Gastrocnemius medialis (tissue), 4 donors: Measurements from ENCODE around the gene MAB21L3. TPM values are rescaled to one million over a fixed set of nuclear protein-coding genes. Genes with fewer than 3 reads are reported as not detected.

Experiments
- ATAC-seq, 2 donors: fragments of 150-250 bp; one replicate each; pipeline ENCODE4 v1.9.1; 2016
- DNase-seq, 2 donors: peaks; one replicate each; pipeline ENCODE4 v3.0.0-alpha.2; 2019
- H3K27ac ChIP-seq, 4 donors: fragments of 200-600 bp; sonication (generic); 1 replicate in 1 of 4; 2 replicates in 3 of 4; pipeline ENCODE4 v1.5.1; 2016 to 2018; ENCODE audit warnings: mild to moderate bottlenecking in 2 of 4, moderate library complexity in 1 of 4
- H3K27me3 ChIP-seq, 3 donors: fragments of 200-600 bp; sonication (generic) in 2 of 3; 1 replicate in 1 of 3; 2 replicates in 2 of 3; pipeline versions ENCODE4 v1.5.1 to v1.6.0; 2016 to 2019; ENCODE audit warnings: mild to moderate bottlenecking in 1 of 3, moderate library complexity in 1 of 3
- H3K36me3 ChIP-seq, 2 donors: fragments of 200-600 bp; sonication (generic) in 1 of 2; one replicate each; pipeline ENCODE4 v1.5.1; 2017 to 2018
- H3K4me1 ChIP-seq, 2 donors: fragments of 200-600 bp; sonication (generic) in 1 of 2; one replicate each; pipeline ENCODE4 v1.5.1; 2016 to 2017; ENCODE audit warnings: mild to moderate bottlenecking in 2 of 2
- H3K4me3 ChIP-seq, 4 donors: fragments of 200-600 bp; sonication (generic) in 3 of 4; 1 replicate in 1 of 4; 2 replicates in 3 of 4; pipeline ENCODE4 v1.5.1; 2016 to 2019; ENCODE audit warnings: mild to moderate bottlenecking in 2 of 4
- H3K9me3 ChIP-seq, 3 donors: fragments of 200-600 bp; sonication (generic) in 2 of 3; 1 replicate in 1 of 3; 2 replicates in 2 of 3; pipeline ENCODE4 v1.5.1; 2016 to 2019
- POLR2A ChIP-seq, 2 donors: fragments of 450-650 bp; IDR thresholded peaks; one replicate each; pipeline ENCODE4 v1.6.1; 2017; ENCODE audit warnings: antibody characterized with exemption in 2 of 2, mild to moderate bottlenecking in 2 of 2, moderate library complexity in 2 of 2
- in situ Hi-C, 4 donors: fragments of 200-750 bp; cut with MboI; loops; one replicate each; pipeline versions ENCODE4 v1.15.0 to v1.8.0; 2017; ENCODE audit warnings: low sequenced_read_pairs in 4 of 4
- intact Hi-C: fragments of 100-400 bp; cut with DNase I; formaldehyde crosslinking; loops from one replicate; pipeline ENCODE4 v1.15.1; 2023; ENCODE audit warnings: low total_unique reads
- total RNA-seq, 4 donors: library from RNA; depleted of rRNA; stranded (reverse); fragments of >200 nt; gene quantifications; one replicate each; pipeline versions ENCODE4 v1.1.0 to v1.2.3, GENCODE V29; 2016
- TF ChIP-seq, protein P1 (sequence below), 5 experiments: fragments of 450-650 bp in 3 of 5; fragments of 200-600 bp in 2 of 5; sonication (generic) in 2 of 5; IDR thresholded peaks in 4 of 5; conservative IDR thresholded peaks in 1 of 5; 1 replicate in 4 of 5; 2 replicates in 1 of 5; pipeline ENCODE4 v1.5.1; 2016 to 2019; ENCODE audit warnings: antibody characterized with exemption in 5 of 5, mild to moderate bottlenecking in 3 of 5, moderate library complexity in 3 of 5

Gene MAB21L3
- total RNA-seq, 4 donors from 2014 or later = 0.07 to 2.0 (median 0.16) TPM; not detected in 1

DNA sequence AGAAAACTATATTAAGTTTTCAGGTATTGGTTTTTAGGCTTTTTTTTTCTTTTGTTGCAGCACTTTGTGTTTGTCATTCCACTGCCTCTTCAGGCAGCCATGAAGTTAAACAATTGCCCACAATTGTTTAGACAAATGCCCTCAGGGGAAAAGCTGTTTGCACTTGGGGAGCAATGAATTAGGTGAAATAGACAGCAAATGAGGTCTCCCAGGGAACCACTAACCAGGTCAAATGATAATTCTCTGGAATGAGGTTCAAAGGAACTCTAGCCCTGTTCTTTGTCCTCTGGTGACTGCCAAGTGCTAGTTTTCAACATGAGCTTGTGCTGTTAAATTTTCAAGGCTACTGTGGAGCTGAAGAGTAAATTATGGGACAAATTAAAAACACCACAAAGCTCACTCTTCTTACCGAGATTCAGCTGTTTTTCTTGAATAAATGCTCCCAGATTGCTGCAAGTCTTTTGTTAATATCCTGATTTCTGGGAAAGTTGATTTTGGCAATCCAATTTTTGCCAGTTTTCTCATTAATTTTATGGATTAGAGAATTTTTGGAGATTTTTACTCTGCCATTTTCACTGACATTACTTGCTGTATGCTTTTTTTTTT is 15.1 kb upstream of the MAB21L3 start:
- Histone ChIP-seq H3K27ac (no peak overlapping the region), H3K36me3 (no peaks in the 10 kb centered on the region), H3K9me3 (no peaks in the 10 kb centered on the region), H3K4me1 (no peaks in the 10 kb centered on the region), H3K4me3 (no peak overlapping the region), H3K27me3 (no peaks in the 10 kb centered on the region)
- TF ChIP-seq, protein P1, sequence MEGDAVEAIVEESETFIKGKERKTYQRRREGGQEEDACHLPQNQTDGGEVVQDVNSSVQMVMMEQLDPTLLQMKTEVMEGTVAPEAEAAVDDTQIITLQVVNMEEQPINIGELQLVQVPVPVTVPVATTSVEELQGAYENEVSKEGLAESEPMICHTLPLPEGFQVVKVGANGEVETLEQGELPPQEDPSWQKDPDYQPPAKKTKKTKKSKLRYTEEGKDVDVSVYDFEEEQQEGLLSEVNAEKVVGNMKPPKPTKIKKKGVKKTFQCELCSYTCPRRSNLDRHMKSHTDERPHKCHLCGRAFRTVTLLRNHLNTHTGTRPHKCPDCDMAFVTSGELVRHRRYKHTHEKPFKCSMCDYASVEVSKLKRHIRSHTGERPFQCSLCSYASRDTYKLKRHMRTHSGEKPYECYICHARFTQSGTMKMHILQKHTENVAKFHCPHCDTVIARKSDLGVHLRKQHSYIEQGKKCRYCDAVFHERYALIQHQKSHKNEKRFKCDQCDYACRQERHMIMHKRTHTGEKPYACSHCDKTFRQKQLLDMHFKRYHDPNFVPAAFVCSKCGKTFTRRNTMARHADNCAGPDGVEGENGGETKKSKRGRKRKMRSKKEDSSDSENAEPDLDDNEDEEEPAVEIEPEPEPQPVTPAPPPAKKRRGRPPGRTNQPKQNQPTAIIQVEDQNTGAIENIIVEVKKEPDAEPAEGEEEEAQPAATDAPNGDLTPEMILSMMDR (IDR thresholded peaks at IDR 0.05 in 4 of 5, conservative IDR thresholded peaks at IDR 0.05 in 1 of 5) = no peak
- TF ChIP-seq POLR2A (IDR thresholded peaks at IDR 0.05) = no peak
- intact Hi-C loops (no loop called here), in situ Hi-C loops (no loop called here)
- ATAC-seq = no peak
- DNase-seq = no peak

DNA sequence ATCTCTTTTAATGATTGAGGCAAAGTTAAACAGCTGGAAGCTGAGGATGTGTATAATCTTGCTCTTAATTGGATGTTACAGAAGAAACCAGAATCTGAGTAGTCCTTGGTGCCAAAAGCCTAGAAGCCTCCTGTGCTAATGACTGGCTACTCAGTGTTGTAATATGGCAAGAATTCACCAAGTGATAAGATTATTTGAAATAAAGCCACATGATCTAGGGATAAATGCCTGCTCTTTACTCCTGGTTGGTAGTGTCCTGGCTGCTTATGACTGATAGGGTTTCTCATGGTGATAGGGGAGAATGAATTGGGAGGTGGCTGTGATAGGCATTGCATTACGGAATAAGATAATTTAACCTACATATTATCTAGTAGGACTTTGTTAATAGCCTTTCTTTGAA is 13.6 kb upstream of the MAB21L3 start:
- no peaks in the 10 kb centered on the region for H3K4me1 ChIP-seq
- in situ Hi-C loops = no loop called here
- H3K27me3 ChIP-seq = no peaks in the 10 kb centered on the region
- H3K9me3 ChIP-seq = no peaks in the 10 kb centered on the region
- H3K36me3 ChIP-seq = no peaks in the 10 kb centered on the region
- DNase-seq (no peak), ATAC-seq (no peak)
- H3K4me3 ChIP-seq = no peak overlapping the region
- TF ChIP-seq, protein P1 (IDR thresholded peaks at IDR 0.05 in 4 of 5, conservative IDR thresholded peaks at IDR 0.05 in 1 of 5) = no peak
- TF ChIP-seq POLR2A (IDR thresholded peaks at IDR 0.05) = no peak
- H3K27ac ChIP-seq = no peak overlapping the region
- intact Hi-C loops = no loop called here

DNA sequence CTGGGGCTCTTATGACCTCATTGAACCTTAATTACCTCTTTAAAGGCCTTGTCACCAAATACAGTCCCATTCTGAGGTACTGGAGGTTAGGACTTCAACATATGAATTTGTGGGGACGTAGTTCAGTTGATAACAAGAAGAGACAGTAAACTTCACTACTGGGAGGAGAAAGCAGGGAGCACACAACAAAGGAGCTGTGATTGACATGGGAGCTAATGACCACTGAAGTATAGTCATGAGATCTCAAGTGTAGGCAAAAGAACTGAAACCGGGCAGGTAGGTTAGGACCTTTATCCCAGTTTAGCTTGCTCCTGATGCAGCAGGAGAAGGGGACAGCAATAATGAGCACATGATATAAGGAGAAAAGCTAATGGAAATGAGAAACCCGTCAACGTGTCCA is 11.8 kb upstream of the MAB21L3 start:
- intact Hi-C loops (no loop called here), in situ Hi-C loops (no loop called here)
- Histone ChIP-seq H3K4me3 (no peak overlapping the region), H3K27me3 (no peaks in the 10 kb centered on the region), H3K4me1 (no peaks in the 10 kb centered on the region), H3K9me3 (no peaks in the 10 kb centered on the region), H3K36me3 (no peaks in the 10 kb centered on the region), H3K27ac (no peak overlapping the region)
- ATAC-seq (no peak), DNase-seq (no peak)
- TF ChIP-seq POLR2A (IDR thresholded peaks at IDR 0.05) = no peak
- TF ChIP-seq, protein P1 (IDR thresholded peaks at IDR 0.05 in 4 of 5, conservative IDR thresholded peaks at IDR 0.05 in 1 of 5) = no peak

DNA sequence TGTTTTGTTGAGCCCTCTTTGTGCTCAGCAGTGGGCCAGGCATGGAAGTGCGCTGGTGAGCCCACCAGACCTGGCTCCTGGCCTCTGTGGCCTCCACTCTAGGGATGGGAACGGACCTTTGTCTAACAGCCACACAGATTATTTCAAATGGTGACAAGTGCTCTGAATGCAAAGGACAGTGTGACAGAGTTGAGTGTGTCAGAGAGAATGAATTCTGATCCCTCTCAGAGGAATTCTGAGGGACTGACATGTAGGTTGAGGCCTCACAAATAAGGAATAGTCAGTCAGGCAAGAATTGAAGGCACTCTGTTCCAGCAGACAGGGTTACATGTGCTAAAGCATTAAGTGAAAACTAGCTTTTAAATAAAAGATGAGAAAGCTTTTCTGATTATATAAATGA is 11.3 kb upstream of the MAB21L3 start:
- ATAC-seq = no peak
- Histone ChIP-seq H3K27me3 (no peaks in the 10 kb centered on the region), H3K4me3 (no peak overlapping the region), H3K9me3 (no peaks in the 10 kb centered on the region), H3K4me1 (no peaks in the 10 kb centered on the region), H3K27ac (no peak overlapping the region), H3K36me3 (no peaks in the 10 kb centered on the region)
- in situ Hi-C loops = no loop called here
- intact Hi-C loops = no loop called here
- DNase-seq = no peak
- TF ChIP-seq, protein P1 (IDR thresholded peaks at IDR 0.05 in 4 of 5, conservative IDR thresholded peaks at IDR 0.05 in 1 of 5) = no peak
- no peak for TF ChIP-seq POLR2A (IDR thresholded peaks at IDR 0.05)

DNA sequence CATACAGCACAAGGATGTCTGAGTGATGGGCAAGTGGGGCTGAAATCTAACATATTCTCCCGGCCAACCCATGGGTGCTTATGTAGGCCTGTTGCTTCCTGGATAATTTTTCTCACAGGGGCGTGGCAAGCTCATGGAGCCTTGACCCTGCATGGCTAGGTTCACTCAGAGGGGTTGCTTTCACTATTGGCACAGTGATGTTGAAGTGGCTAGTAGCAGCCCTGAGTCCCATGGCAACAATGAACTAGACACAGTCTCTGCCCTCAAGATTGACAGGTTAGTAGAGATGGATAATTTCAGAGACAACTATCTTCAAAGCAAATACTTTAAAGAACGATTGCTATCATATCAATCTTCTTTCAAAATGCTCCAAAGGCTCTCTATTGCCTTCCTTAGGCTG is 6.5 kb upstream of the MAB21L3 start:
- intact Hi-C loops = no loop called here
- in situ Hi-C loops = no loop called here
- TF ChIP-seq POLR2A (IDR thresholded peaks at IDR 0.05) = no peak
- TF ChIP-seq, protein P1 (IDR thresholded peaks at IDR 0.05 in 4 of 5, conservative IDR thresholded peaks at IDR 0.05 in 1 of 5) = no peak
- no peak for ATAC-seq
- Histone ChIP-seq H3K27me3 (no peaks in the 10 kb centered on the region), H3K27ac (no peak overlapping the region), H3K4me3 (no peak overlapping the region), H3K36me3 (no peaks in the 10 kb centered on the region), H3K9me3 (no peaks in the 10 kb centered on the region), H3K4me1 (no peaks in the 10 kb centered on the region)
- DNase-seq = no peak
